Kidney glomerular epithelial cell (primary cell): Measurements from ENCODE around the gene TRPM6.
"Not testable (repeated sequence)": the region's sequence is repeated elsewhere in the genome, so short reads cannot be mapped to it uniquely, and the experiment has no call there.

Experiments
- DNase-seq: peaks from one replicate; lab custom pipeline; 2025; lab: John Stamatoyannopoulos, UW

TRPM6 gene

GRCh38 chr9:74859786-74860185 is 27.9 kb downstream of the TRPM6 start:
- DNase-seq: no peak

GRCh38 chr9:74858751-74859414 is 28.8 kb downstream of the TRPM6 start:
- no peak for DNase-seq

- DNase-seq: no peak
Measured at GRCh38 chr9:74856989-74857388, 30.7 kb downstream of the TRPM6 start.

GRCh38 chr9:74855072-74855471 is 32.6 kb downstream of the TRPM6 start:
- no peak for DNase-seq

DNA sequence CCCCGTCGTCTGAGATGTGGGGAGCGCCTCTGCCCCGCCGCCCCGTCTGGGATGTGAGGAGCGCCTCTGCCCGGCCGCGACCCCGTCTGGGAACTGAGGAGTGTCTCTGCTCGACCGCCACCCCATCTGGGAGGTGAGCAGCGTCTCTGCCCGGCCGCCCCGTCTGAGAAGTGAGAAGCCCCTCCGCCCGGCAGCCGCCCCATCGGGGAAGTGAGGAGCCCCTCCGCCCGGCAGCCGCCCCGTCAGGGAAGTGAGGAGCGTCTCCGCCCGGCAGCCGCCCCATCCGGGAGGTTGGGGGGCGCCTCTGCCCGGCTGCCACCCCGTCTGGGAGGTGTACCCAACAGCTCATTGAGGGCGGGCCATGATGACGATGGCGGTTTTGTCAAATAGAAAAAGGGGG is 34.7 kb downstream of the TRPM6 start:
- not testable (repeated sequence) for DNase-seq

DNA sequence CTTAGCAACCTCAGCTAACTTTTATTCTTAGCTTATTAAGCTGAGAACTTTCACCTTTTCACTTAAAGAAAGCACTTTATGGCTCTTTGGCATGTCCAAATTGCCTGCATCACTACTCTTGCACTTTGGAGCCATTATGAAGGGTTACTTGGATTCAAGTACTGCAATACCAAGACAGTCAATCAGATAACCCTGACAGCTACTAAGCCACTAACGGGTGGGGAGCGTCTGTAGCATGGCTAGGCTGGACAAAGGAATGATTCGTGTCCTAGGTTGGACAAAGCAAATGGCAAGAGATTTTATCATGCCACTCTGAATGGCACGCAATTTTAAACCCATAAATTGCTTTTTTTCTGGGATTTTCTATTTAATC is 39.6 kb downstream of the TRPM6 start:
- DNase-seq: no peak

GRCh38 chr9:74847478-74848152 is 40.1 kb downstream of the TRPM6 start:
- no peak for DNase-seq

DNA sequence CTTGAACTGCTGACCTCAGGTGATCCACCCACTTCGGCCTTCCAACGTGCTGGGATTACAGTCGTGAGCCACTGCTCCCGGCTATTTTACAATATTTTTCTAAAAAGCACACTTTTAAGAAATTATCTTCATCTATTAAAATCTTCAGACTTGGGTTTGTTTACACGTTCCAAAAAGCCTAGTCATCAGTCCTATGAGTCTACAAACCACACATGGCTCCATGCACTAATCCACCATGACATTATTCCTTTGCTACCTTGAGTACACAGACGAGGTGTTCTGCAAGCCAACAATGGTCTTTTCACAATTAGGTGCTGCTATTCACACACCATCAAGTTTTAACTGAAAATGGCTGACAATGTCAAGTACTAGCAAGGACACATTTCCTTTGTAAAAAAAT is 41.0 kb downstream of the TRPM6 start:
- no peak for DNase-seq

DNA sequence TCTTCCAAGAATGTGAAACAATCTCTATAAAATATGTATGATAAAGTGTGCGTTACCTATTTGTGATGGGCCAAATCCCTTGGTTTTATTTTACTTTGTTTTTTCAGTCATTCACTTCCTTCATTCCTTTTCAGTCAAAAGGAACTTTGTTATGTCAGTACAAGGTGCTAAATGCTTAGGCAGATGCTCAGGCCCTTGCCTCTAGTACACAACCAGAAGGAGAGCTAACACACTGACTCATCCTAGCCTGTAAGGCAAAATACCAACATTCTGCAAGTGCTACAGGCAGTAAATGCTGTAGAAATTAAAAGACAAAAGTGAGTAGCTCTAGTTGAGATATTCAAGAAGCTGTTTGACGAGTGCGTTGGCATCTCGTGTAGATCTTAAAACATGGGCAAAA is 49.4 kb downstream of the TRPM6 start:
- DNase-seq: no peak

DNA sequence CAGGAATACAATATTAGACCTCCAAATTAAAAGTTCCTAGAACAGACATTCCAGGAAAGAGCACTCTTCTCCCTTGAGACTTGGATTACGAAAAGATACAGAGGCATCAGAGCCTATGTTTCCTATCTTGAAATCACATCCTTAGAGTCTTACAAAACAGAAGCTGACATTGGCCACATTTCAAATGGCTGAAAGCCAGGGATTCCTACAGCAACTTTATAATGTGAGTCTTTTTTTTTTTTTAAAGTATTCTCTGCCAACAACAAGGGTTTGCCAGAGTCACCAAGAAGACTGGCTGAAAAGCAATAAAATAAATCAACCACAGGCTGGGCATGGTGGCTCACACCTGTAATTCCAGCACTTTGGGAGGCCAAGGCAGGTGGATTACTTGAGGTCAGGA is 63.1 kb downstream of the TRPM6 start:
- DNase-seq: no peak

- DNase-seq: no peak
Measured at GRCh38 chr9:74821636-74822035, 66.1 kb downstream of the TRPM6 start.

DNA sequence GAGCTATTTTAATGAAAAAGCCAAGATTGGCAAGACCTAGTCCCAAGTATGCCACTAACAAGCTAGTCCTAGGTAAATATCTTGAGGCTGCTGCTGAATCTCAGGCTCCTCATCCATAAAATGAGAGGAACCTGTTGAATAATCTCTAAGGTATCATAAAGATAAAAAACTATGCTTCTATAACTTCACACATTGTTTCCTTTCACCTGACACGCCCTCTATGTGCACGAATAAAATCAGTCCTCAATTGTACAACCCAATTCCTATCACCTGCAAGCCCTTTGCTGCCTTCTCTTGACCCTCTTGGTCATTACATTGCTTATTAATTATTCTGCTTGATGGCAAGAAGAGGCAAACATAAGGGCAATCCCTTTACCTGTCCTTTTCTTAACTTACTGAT is 69.9 kb downstream of the TRPM6 start:
- no peak for DNase-seq

DNA sequence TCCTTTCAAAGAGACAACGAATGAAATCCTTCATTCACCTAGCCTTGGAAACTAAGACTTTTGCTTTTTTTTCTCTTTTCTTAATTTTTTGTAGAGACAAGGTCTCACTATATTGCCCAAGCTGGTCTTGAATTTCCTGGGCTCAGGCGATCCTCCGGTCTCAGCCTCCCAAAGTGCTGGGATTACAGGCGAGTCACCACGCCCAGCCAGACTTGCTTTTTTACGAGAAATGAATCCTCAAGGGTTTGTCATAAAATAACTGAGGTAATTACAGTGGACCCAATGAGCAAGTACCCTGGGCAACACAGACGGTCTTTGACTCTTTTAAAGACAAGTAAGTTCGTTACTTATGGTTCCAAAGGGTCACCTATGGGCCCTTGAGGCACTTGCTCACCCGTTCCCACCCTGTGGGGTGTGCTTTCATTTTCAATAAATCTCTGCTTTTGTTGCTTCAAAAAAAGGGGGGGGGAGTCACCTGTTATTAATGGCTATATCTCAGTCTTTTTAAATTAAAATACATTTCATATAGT is 70.4 kb downstream of the TRPM6 start:
- DNase-seq: no peak

DNA sequence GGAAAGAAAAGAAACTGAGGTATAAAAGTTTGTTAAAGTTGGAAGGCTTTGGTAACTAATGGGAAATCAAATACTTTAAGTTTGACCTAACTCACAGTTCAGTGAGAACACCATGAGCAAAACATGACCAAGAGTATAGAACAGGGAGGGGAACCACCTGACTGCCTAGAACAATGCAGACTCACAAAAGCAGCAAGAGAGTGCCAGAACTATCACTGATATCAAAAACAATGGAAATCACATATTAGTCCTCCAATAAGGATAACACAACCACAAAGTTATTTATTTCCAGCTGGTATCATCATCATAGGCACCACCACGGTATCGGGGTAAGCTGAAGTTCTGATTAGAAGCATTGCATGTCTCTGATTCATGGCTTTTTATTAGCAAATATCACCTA is 77.5 kb downstream of the TRPM6 start:
- DNase-seq: peak; percentile 7

GRCh38 chr9:74804018-74804385 is 83.7 kb downstream of the TRPM6 start:
- DNase-seq: no peak

DNA sequence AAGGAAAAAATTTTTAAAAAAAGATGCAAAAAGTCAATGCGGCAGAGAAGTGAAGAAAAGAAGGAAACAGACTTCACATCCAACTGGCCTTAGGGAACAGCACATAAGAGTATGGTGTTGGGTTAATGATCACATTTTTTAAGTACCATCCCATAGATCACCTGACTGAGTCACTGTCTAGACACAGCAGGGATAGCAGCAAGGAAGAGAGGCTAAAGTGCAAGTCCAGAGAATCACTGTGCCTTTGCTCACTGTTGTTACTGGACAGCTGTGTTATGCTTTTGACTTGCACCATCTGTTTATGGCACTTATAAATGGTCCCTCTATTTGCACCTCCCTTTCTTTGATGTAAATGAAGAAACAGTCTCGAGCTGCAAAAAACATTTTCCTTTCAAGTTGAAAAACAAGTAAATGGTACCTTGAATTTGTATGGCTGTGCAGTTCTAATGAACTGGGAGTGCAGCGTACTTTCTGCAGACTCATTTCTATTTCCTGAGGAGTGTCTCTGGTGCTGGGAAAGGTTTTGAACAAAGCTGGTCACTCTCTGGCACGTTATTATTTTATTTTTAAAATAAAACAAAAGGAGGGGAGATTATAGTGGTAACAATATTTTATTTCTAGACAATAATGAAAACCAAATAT is 84.2 kb downstream of the TRPM6 start:
- DNase-seq: peak; percentile 35

GRCh38 chr9:74800226-74800625 is 87.5 kb downstream of the TRPM6 start:
- no peak for DNase-seq

- DNase-seq: no peak
Measured at GRCh38 chr9:74795803-74796202, 91.9 kb downstream of the TRPM6 start.

- DNase-seq: no peak
Measured at GRCh38 chr9:74795081-74795480, 92.6 kb downstream of the TRPM6 start.

- no peak for DNase-seq
Measured at GRCh38 chr9:74784506-74784905, 103.2 kb downstream of the TRPM6 start.

- DNase-seq: no peak
Measured at GRCh38 chr9:74783408-74783807, 104.3 kb downstream of the TRPM6 start.

DNA sequence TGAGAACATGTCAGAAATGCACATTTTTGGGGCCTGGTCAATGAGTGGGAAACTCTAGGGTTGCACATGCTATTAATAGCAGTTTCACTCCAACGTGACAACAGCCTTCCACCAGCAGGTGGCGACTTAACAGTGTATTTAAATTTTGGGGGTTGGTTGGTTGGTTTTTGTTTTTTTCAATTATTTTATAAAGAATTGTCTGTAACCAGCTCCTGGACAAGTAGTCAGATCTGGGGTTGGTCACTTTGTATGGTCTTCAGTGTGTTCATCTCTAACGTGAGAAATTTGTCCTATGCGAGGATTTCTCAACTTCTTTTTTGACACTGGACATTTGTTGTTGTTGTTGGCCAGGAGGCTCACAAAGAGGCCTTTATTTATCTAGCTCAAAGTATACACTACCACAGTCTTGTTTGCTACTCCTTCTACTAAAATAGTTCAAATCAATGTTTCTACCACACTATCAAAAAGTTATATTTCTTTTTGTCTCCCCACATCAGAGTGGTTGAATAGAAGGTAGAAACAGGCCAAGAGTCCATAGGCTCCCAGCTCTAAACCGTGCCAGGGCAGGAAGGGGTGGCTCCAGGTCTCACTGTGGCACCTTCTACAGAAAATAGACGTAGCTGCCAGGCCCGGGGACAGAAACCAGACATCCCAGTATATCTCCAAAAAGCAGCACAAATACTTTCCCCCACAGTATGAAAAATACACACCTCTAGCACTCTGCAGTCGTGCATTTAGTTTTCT is 110.4 kb downstream of the TRPM6 start:
- peak; percentile 26 for DNase-seq

DNA sequence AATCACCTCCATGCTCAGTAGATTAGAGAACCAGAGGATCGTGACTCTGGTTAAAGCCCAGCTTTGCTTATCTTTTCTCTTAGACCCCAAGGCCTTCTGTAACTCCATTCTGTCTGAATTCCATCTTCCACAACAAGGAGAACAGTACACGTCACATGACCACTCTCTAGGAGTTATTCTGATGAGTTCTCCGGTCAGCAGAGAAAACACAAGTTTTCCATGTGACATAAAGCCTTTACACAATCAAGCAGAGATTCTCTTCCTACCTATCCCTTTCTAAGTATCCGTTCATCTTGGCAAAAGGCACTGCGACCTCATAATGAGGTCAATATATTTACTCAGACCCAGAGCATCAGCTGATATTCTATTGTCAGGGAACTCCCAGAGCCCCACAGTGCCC is 112.3 kb downstream of the TRPM6 start:
- no peak for DNase-seq
